Neuronal stem cell (in vitro differentiated cells): ENCODE data around the gene C12orf57.

Experiments used
- DNase-seq: peaks from one replicate; pipeline ENCODE4 v3.0.0-alpha.2; 2013; ENCODE audit warnings: low spot score
- H2AFZ ChIP-seq: one replicate; pipeline ENCODE4 v1.6.1; 2013; ENCODE audit warnings: mild to moderate bottlenecking, low read length, inconsistent platforms
- H2AK5ac ChIP-seq: 2 replicates; pipeline ENCODE4 v1.6.1; 2013; ENCODE audit warnings: low read depth, mild to moderate bottlenecking, inconsistent platforms, low read length, moderate library complexity, mixed read lengths
- H2BK120ac ChIP-seq: 2 replicates; pipeline ENCODE4 v1.6.1; 2013; ENCODE audit warnings: low read depth, mild to moderate bottlenecking, inconsistent platforms, low read length, moderate library complexity, mixed read lengths
- H2BK12ac ChIP-seq: one replicate; pipeline ENCODE4 v1.6.1; 2013; ENCODE audit warnings: low read length, inconsistent platforms
- H2BK15ac ChIP-seq: 2 replicates; pipeline ENCODE4 v1.6.1; 2013; ENCODE audit warnings: mild to moderate bottlenecking, low read length, inconsistent platforms, mixed read lengths
- H2BK5ac ChIP-seq: one replicate; pipeline ENCODE4 v1.6.1; 2013; ENCODE audit warnings: inconsistent platforms, mild to moderate bottlenecking, low read length, moderate library complexity
- H3K14ac ChIP-seq: one replicate; pipeline ENCODE4 v1.6.1; 2013; ENCODE audit warnings: low read length, inconsistent platforms
- H3K18ac ChIP-seq: 2 replicates; pipeline ENCODE4 v1.6.1; 2013; ENCODE audit warnings: low read length, inconsistent platforms
- H3K23ac ChIP-seq: 2 replicates; pipeline ENCODE4 v1.6.1; 2013; ENCODE audit warnings: low read depth, mild to moderate bottlenecking, mixed read lengths, low read length, inconsistent platforms; ENCODE audit not compliant: poor library complexity
- H3K27ac ChIP-seq: replicated peaks from 3 replicates; pipeline ENCODE4 v1.5.1; 2013; ENCODE audit warnings: low read length, inconsistent platforms
- H3K27me3 ChIP-seq, 3 experiments: 2 replicates each; pipeline ENCODE4 v1.6.1; 2013; ENCODE audit warnings: low read length in 3 of 3, mild to moderate bottlenecking in 2 of 3, inconsistent platforms in 1 of 3, low read depth in 1 of 3, mixed read lengths in 1 of 3, moderate library complexity in 1 of 3; ENCODE audit not compliant: control insufficient read depth in 3 of 3, insufficient read depth in 3 of 3
- H3K36me3 ChIP-seq, 2 donors: replicated peaks in 1 of 2; 2 replicates each; pipeline ENCODE4 v1.6.1; 2013; ENCODE audit warnings: low read length in 2 of 2; ENCODE audit not compliant: control insufficient read depth in 2 of 2, insufficient read depth in 2 of 2
- H3K4ac ChIP-seq: 2 replicates; pipeline ENCODE4 v1.6.1; 2013; ENCODE audit warnings: inconsistent platforms, mild to moderate bottlenecking, low read length, moderate library complexity
- H3K4me1 ChIP-seq, 2 donors: 1 replicate in 1 of 2; 2 replicates in 1 of 2; pipeline ENCODE4 v1.6.1; 2013; ENCODE audit warnings: low read length in 2 of 2, low read depth in 1 of 2; ENCODE audit not compliant: control insufficient read depth in 2 of 2, insufficient read depth in 1 of 2
- H3K4me2 ChIP-seq: one replicate; pipeline ENCODE4 v1.6.1; 2013; ENCODE audit warnings: mild to moderate bottlenecking, low read length, inconsistent platforms; ENCODE audit not compliant: insufficient read depth, poor library complexity, severe bottlenecking
- H3K4me3 ChIP-seq, 2 donors: 2 replicates each; pipeline ENCODE4 v1.5.1; 2013; ENCODE audit warnings: low read length in 2 of 2, mild to moderate bottlenecking in 2 of 2, inconsistent platforms in 1 of 2, moderate library complexity in 1 of 2
- H3K79me1 ChIP-seq: one replicate; pipeline ENCODE4 v1.6.1; 2013; ENCODE audit warnings: low read depth, mild to moderate bottlenecking, inconsistent platforms, low read length, moderate library complexity
- H3K9ac ChIP-seq: one replicate; pipeline ENCODE4 v1.6.1; 2013; ENCODE audit warnings: mild to moderate bottlenecking, low read depth, low read length, inconsistent platforms; ENCODE audit not compliant: poor library complexity
- H3K9me3 ChIP-seq, 2 donors: replicated peaks in 1 of 2; 2 replicates each; pipeline versions ENCODE3 to v1.6.1; 2013; ENCODE audit warnings: low read length in 2 of 2, mild to moderate bottlenecking in 2 of 2, inconsistent platforms in 1 of 2, low read depth in 1 of 2, mixed read lengths in 1 of 2, moderate library complexity in 1 of 2; ENCODE audit not compliant: control insufficient read depth in 2 of 2, insufficient read depth in 1 of 2
- H4K8ac ChIP-seq: one replicate; pipeline ENCODE4 v1.6.1; 2013; ENCODE audit warnings: low read depth, mild to moderate bottlenecking, inconsistent platforms, low read length, moderate library complexity
- H4K91ac ChIP-seq: one replicate; pipeline ENCODE4 v1.6.1; 2013; ENCODE audit warnings: low read length, low read depth, mild to moderate bottlenecking, inconsistent platforms; ENCODE audit not compliant: poor library complexity
- WGBS, 2 donors: extraction: QIAGEN DNeasy Blood & Tissue Kit; methylation state at CpG; one replicate each; pipeline ENCODE4 v1.1.7; 2013; ENCODE audit warnings: missing lambda C conversion rate in 2 of 2, mixed read lengths in 1 of 2; ENCODE audit not compliant: insufficient read length in 2 of 2, insufficient replicate concordance in 1 of 2; ENCODE audit errors: extremely low coverage in 2 of 2; 5-methylcytosine and 5-hydroxymethylcytosine counted together

Gene C12orf57

GRCh38 chr12:6952121-6952862, 8.5 kb downstream of the C12orf57 start:
- Histone ChIP-seq H3K23ac (no peak overlapping the region), H3K4me2 (no peak overlapping the region), H3K36me3 (peaks cover 0 to under 1% of the 10 kb centered on the region in 2 donors), H2BK5ac (peak overlapping the region; percentile 32), H3K27me3 (no peaks in the 10 kb centered on the region), H2BK15ac (no peak overlapping the region), H3K9ac (no peak overlapping the region), H3K4ac (no peak overlapping the region), H3K18ac (peak overlapping the region; percentile 63), H2BK12ac (no peak overlapping the region), H2BK120ac (no peak overlapping the region), H2AFZ (peak overlapping the region; percentile 80), H4K91ac (peak overlapping the region; percentile 41), H3K27ac (no peak overlapping the region), H3K79me1 (no peaks in the 10 kb centered on the region), H4K8ac (peak overlapping the region; percentile 23), H2AK5ac (peak overlapping the region; percentile 76), H3K9me3 (no peaks in the 10 kb centered on the region), H3K4me3 (no peak overlapping the region), H3K4me1 (peaks cover 2 to 19% of the 10 kb centered on the region in 2 donors), H3K14ac (no peak overlapping the region)
- no peak for DNase-seq
- no CpG with 5 or more reads among the region's 22 CpGs for WGBS, 2 donors

- Histone ChIP-seq H3K23ac (no peak overlapping the region), H3K14ac (peak overlapping the region; percentile 17), H3K36me3 (no peaks in the 10 kb centered on the region), H4K91ac (no peak overlapping the region), H4K8ac (no peak overlapping the region), H2BK12ac (peak overlapping the region; percentile 75), H3K18ac (peak overlapping the region; percentile 57), H3K4me3 (no peak overlapping the region), H3K9me3 (no peaks in the 10 kb centered on the region), H3K79me1 (no peaks in the 10 kb centered on the region), H3K4ac (no peak overlapping the region), H2BK120ac (no peak overlapping the region), H3K27ac (no peak overlapping the region), H2AK5ac (peak overlapping the region; percentile 76), H3K4me1 (peaks cover 2 to 19% of the 10 kb centered on the region in 2 donors), H2BK5ac (peak overlapping the region; percentile 32), H2AFZ (peak overlapping the region; percentile 80), H3K4me2 (no peak overlapping the region), H3K27me3 (no peaks in the 10 kb centered on the region), H2BK15ac (peak overlapping the region; percentile 97), H3K9ac (no peak overlapping the region)
- DNase-seq: no peak
- WGBS, 2 donors: no CpG with 5 or more reads among the region's 15 CpGs
Measured at GRCh38 chr12:6952863-6953441, 9.1 kb downstream of the C12orf57 start.

- Histone ChIP-seq H3K27me3 (no peaks in the 10 kb centered on the region), H3K9ac (peak overlapping the region; percentile 60), H3K4me3 (no peak overlapping the region), H2BK120ac (no peak overlapping the region), H2BK12ac (no peak overlapping the region), H3K14ac (no peak overlapping the region), H3K4ac (peak overlapping the region; percentile 93), H3K18ac (peak overlapping the region; percentile 76), H3K9me3 (no peaks in the 10 kb centered on the region), H3K79me1 (no peaks in the 10 kb centered on the region), H3K4me2 (peak overlapping the region; percentile 18), H3K4me1 (peaks cover 2 to 19% of the 10 kb centered on the region in 2 donors), H2AK5ac (peak overlapping the region; percentile 91), H2AFZ (peak overlapping the region; percentile 80), H3K23ac (peak overlapping the region; percentile 34), H3K36me3 (no peaks in the 10 kb centered on the region), H4K91ac (no peak overlapping the region), H4K8ac (no peak overlapping the region), H2BK5ac (peak overlapping the region; percentile 66), H2BK15ac (peak overlapping the region; percentile 97), H3K27ac (no peak overlapping the region)
- no peak for DNase-seq
- no CpG with 5 or more reads among the region's 24 CpGs for WGBS, 2 donors
Measured at GRCh38 chr12:6953442-6954315, 9.9 kb downstream of the C12orf57 start.
